Measurements from ENCODE around the gene TMEM167B. TPM values are rescaled to one million over a fixed set of nuclear protein-coding genes. Genes with fewer than 3 reads are reported as not detected.

Gene TMEM167B
- total and polyA plus RNA-seq, 2 of the 8 experiments (the other 6 are each of a cell fraction or from before 2014, with no cell fraction given), result 3.6 to 14.8 TPM

- TF ChIP-seq GABPA (IDR thresholded peaks at IDR 0.05; ENCODE audit: borderline replicate concordance, insufficient read depth, low read length), result peak; percentile 91; the same call in 1 of the 2 replicates
- TF ChIP-seq YY1 (IDR thresholded peaks at IDR 0.05; ENCODE audit: low read depth, low read length), result 0 out of 2 replicates have a peak, but pooled peaks have one; percentile 47
- TF ChIP-seq NANOG (IDR thresholded peaks at IDR 0.05; ENCODE audit: insufficient read depth, low read depth, low read length, poor library complexity, severe bottlenecking), result no peak
- no peak for TF ChIP-seq RAD21 (IDR thresholded peaks at IDR 0.05 in 1 of 2, conservative IDR thresholded peaks at IDR 0.05 in 1 of 2; ENCODE audit: low read depth in 2 of 2, low read length in 2 of 2)
- TF ChIP-seq EP300 (IDR thresholded peaks at IDR 0.05; ENCODE audit: borderline replicate concordance in 1 of 2, low read depth in 2 of 2, low read length in 2 of 2), result no peak; a peak in 1 of 3 replicates
- TF ChIP-seq PHF8 (conservative IDR thresholded peaks at IDR 0.05; ENCODE audit: low read depth, low read length), result peak; percentile 84
- TF ChIP-seq NRF1 (IDR thresholded peaks at IDR 0.05; ENCODE audit: low read depth, low read length), result no peak
- peak; percentile 83 for TF ChIP-seq TBP (IDR thresholded peaks at IDR 0.05; ENCODE audit: low read depth, low read length)
- no peak for TF ChIP-seq RFX5 (IDR thresholded peaks at IDR 0.05; ENCODE audit: borderline replicate concordance, low read depth, low read length)
- no peak for TF ChIP-seq CHD1 (IDR thresholded peaks at IDR 0.05; ENCODE audit: low read depth, low read length)
- no peak; the same call in 1 of the 2 replicates for TF ChIP-seq SP4 (IDR thresholded peaks at IDR 0.05; ENCODE audit: low read length)
- TF ChIP-seq KDM1A (IDR thresholded peaks at IDR 0.05; ENCODE audit: borderline replicate concordance, low read length), result no peak
- TF ChIP-seq, protein P1, sequence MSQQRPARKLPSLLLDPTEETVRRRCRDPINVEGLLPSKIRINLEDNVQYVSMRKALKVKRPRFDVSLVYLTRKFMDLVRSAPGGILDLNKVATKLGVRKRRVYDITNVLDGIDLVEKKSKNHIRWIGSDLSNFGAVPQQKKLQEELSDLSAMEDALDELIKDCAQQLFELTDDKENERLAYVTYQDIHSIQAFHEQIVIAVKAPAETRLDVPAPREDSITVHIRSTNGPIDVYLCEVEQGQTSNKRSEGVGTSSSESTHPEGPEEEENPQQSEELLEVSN (IDR thresholded peaks at IDR 0.05), result no peak; the same call in 1 of the 2 replicates
- TF ChIP-seq GTF2F1 (IDR thresholded peaks at IDR 0.05; ENCODE audit: borderline replicate concordance, low read depth, low read length), result no peak
- TF ChIP-seq RNF2 (IDR thresholded peaks at IDR 0.05; ENCODE audit: borderline replicate concordance, low read depth, low read length, missing control alignments, poor library complexity, severe bottlenecking), result no peak
- TF ChIP-seq FOSL1 (IDR thresholded peaks at IDR 0.05; ENCODE audit: insufficient read depth, low read depth, low read length), result no peak
- TF ChIP-seq POLR2A (IDR thresholded peaks at IDR 0.05; ENCODE audit: control extremely low read depth in 1 of 2, low read depth in 2 of 2, low read length in 2 of 2), result peak; percentile 83 to 90
- TF ChIP-seq KDM5A (IDR thresholded peaks at IDR 0.05; ENCODE audit: low read length), result 0 out of 2 replicates have a peak, but pooled peaks have one; percentile 30
- peak; percentile 76 for TF ChIP-seq TAF7 (optimal IDR thresholded peaks at IDR 0.05; ENCODE audit: borderline replicate concordance, low read depth, low read length)
- TF ChIP-seq HDAC2 (IDR thresholded peaks at IDR 0.05; ENCODE audit: borderline replicate concordance in 1 of 2, low read depth in 2 of 2, low read length in 2 of 2), result peak in 1 of 2 experiments; percentile 85; a peak in 2 of 4 replicates
- no peak for TF ChIP-seq SP2 (IDR thresholded peaks at IDR 0.05; ENCODE audit: low read length)
Observed at GRCh38 chr1:109075531-109076490, 14.8 kb upstream of the TMEM167B start, which contains the start of gene TAF13 (continued).

Measured in H1 (cell line).